ENCODE data around the gene KSR2.

Gene KSR2

DNA sequence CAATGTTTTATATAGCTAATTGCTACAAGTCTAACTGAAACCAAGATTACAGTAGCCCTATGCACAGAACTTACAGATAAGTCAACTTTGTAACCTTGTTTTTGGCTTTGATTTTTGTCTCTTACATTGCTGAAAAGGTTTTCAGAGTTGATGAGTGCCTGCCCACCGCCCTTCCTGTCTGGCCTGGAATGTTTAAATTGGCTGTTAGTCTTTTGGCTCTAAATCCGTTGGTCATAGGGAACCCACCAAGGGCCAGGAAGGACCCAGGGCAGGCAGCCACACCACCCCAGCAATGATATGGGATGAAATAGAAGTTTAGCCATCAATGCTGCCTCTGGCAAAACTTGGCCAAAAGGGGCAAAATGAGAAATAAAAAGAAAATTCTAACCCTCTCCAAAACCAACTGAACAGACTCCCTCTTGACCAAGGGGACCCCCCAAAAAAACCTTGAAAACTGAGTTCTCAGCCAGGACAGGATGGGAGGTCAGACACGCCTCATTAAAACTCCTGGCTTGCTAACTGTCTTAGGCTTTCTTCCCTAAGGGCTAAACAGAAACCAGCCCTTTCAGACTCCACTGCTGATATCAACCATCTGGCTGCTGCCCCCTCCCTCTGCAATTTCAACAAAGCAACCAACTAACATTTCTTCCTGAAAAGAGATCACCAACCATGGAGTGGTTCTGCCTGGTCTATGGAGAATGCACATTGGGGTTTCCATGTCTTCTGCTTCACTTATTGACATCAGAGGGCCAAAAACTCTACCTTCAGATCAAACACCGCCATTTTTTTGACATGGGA lies 365.3 kb downstream of the KSR2 start:
- DNase-seq, result no peak

DNA sequence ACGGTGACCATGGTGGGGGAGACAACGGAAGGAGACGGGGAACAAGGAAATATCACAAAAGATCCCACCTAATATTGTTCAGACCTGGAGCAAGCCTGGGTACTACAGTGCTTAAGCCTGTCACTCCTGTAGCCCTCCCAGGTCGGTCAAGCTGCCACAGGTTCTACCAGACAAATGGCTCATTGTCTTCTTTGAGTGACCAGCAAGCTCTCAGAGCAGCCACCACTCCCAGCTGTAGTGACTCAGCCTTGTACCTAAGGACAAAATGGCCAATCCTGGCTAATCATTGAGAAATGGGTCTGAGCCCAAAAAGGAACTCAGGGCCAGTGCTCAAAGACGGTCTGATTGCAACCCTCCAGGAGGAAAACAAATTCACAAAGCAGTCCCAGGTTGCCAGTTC lies 368.9 kb downstream of the KSR2 start:
- DNase-seq, result no peak

DNA sequence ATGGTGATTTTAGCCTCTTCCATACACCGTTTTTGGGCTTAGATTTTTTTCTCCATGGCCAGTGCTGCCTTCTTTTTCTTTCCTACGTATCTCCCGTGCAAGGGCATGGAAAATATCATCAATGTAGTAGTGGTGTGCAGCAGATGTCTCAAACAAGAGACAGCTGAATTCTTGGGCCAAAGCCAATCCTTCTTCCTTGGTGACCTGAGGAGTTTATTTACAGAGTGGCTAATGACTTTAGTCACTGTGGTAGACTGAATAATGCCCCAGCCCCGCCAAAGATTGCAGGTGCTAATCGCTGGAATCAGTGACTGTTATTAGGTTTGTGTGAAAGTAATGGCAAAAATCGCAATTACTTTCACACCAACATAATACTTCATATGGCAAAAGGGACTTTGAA lies 371.8 kb downstream of the KSR2 start:
- DNase-seq, result no peak

DNA sequence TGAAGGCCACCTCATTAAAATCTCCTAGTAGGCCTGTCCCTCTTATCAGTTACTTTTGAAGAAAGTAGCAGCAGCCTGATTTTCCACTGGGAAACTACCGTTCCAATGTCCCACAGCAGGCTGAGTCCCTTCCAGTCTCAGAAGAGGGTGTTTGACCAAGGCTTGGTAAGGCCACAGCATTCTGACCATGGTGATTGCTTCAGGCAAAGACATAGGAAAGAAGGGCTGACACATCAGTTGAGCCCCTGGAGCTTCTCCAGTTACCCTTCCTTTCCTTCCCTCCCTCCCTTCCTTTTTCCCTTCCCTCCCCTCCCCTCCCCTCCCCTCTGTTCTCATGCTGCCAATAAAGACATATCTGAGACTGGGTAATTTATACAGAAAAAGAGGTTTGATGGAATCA lies 373.0 kb downstream of the KSR2 start:
- DNase-seq, result no peak

DNA sequence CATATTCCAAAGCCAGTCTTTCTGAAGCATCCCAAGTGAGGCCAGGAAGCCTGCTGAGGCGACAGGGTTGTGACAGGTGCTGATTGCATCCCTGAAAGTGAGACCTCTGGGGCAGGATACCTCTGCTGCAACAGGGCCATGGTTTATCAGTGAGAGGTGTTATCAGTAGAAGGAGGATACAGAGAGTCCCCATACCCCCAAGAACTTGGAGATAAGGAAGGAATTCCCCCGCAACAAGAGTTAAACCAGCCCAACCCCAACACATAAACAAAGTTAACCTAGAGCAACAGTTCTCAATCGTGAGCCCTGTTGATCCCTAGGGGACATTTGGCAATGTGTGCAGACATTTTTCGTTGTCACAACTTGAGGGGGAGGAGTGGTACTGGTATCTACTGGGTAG lies 374.3 kb downstream of the KSR2 start:
- no peak for DNase-seq

- no peak for DNase-seq
Observed at GRCh38 chr12:117593815-117594400, 374.9 kb downstream of the KSR2 start.

DNA sequence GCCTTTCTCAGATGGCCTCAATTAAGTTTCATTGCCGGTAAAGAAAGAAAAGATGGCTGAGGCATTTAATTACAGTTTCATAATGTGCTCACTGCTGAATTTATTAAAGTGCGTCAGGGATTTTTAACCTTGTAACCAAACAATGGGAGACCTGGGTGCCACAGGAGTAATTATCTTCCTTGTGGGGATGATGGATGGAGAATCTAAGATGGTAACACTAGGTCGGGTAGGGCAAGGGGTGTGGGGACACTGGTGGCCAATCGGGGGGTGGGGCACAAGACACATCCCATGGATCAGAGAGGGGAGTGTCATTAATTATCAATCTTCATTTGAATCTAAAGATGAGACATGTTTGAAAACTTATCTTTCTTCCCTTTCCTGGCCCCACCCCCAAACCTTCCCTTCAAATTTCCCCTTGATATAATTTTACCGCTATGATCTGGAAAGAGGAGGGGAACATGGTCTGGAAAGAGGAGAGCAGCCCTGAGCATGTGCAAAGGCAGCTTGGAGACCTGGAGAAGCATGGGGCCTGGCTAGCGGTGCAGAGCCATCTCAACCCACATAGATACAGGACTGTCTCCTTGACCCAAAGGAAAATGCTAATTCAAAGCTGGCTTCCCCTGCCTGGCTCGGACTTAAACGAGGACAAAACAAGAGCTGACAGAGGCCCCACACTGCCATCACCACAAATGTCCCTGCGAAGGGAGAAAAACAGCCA lies 376.0 kb downstream of the KSR2 start:
- no peak for DNase-seq

DNA sequence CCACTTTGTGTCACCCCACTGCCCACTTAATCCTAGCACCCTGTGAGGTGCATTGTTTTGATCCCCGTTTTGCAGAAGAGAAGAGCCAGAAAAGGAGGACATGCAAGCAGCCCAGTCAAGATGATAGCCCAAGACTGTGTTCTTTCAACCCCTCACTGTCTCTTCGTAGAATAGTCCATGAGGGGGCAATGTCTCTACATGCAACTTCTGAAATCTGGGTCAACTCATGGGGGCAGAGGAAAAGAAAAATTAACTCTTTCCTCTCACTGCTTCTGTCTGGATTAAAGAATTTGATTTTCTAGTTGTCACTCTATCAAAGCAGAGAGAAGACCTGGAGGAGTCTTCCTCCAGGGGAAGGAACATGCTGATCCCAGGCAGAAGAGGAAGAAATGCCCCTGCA lies 377.8 kb downstream of the KSR2 start:
- no peak for DNase-seq

GRCh38 chr12:117590386-117590785 lies 378.4 kb downstream of the KSR2 start:
- DNase-seq, result no peak

GRCh38 chr12:117589021-117589420 lies 379.8 kb downstream of the KSR2 start:
- no peak for DNase-seq

- DNase-seq, result peak in 1 of 2 experiments; percentile 11
Observed at GRCh38 chr12:117587631-117588287, 381.0 kb downstream of the KSR2 start.

DNA sequence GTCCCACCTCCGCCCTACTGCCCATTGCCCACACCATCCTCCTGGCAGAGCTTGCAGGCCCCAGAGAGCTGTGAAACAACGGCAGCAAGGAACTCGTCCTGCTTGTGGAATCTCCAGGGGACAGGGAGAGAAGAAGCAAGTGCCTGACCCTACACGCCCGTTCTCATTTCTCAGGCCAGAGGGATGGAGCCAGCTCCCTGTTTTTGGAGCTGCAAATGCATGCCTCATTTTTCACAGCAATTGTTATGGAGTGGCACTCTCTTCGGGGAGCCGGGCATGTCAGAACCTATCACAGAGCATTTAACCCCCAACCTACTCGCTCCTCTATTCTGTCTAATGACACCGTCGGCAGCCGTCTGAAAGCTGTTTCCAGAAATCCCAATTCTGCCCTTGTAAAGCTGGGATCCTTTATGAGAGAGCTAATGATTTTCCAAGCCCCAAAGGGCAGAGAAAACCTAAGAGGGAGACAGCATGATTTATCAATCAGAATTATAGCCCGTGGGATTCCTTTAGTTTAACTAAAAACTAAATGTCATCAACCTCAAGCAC lies 385.0 kb downstream of the KSR2 start:
- DNase-seq, result no peak

DNA sequence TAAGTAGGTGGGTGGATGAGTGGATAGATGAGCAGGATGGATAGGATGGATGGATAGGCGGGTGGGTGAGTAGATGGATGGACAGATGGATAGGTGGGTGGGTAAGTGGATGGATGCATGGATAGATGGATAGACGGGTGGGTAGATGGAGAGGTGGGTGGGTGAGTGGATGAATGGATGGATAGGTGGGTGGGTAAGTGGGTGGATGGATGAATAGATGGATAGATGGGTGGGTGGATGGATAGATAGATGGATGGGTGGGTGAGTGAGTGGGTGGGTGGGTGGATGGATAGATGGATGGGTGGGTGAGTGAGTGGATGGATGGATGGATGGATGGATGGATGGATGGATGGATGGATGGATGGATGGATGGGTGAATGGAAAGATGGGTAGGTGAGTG lies 385.7 kb downstream of the KSR2 start:
- no peak for DNase-seq

DNA sequence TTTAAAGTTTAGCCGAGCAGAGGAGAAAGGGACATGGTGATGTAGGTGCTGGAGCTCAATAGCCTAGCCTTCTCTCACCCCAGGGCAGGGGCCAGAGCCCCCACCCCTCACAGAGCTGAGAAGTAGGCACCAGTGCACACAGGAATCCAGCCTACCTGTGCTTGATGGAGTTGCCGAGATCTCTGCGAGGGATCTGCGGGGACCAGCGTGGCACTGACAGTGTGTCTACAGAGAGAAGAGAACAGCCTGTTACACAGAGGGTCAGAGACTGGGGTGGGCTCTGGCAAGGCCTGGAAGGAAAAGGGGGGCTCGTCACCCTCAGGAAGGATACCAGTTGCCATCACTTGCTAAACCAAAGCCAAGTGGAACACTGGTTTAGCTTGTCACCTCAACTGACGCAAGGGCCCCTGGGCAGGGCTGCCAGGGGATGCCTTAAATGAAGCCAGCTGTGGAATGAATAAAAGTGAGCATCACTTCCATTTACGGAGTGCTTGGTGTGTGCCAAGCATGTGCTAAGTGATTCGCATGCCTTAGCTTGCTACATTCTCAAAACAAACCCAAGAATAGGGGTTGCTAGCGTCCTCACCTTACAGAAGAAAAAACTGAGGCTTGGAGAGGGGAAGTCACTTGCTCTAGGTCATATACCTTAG lies 386.5 kb downstream of the KSR2 start:
- no peak for DNase-seq

GRCh38 chr12:117580718-117581062 lies 388.1 kb downstream of the KSR2 start:
- peak in 1 of 2 experiments; percentile 8 for DNase-seq

- DNase-seq, result no peak
Observed at GRCh38 chr12:117580015-117580717, 388.6 kb downstream of the KSR2 start.

GRCh38 chr12:117577122-117577657 lies 391.6 kb downstream of the KSR2 start:
- no peak for DNase-seq

DNA sequence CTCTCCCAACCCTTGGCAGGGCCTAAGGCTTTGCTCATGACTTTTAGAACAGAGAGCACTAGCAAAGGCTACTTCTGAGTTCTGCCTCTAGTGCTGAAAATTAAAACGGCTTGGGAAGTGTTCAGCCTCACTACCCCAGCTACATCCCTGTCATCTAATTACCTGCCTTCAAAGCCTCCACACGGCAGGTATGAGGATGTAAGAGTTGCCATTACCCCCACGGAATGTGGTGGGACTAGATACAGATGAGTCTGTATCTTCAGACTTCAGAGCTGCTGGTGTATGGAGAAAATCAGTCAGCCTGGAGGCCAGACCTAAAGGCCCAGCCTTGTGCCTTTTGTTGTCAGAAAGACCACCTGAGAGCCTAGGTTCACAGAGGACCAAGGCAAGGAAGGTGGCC lies 392.7 kb downstream of the KSR2 start:
- DNase-seq, result no peak

DNA sequence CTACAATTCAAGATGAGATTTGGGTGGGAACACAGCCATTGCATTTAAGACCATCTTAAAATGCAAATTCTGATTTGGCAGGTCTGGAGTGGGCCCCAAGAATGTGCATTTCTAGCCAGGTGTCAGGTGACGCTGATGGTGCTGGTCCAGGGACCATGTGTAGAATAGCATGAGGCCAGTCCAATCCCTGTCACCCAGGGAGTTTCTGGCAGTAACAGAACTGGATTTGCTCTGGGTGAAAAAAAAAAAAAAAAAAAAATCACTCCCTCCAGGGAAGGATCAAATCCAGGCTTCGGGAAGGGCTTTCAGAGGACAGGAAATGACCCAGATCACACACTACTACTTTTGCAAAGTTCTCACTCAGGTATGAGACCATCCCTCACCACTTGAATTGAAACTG lies 394.1 kb downstream of the KSR2 start:
- DNase-seq, result no peak

DNA sequence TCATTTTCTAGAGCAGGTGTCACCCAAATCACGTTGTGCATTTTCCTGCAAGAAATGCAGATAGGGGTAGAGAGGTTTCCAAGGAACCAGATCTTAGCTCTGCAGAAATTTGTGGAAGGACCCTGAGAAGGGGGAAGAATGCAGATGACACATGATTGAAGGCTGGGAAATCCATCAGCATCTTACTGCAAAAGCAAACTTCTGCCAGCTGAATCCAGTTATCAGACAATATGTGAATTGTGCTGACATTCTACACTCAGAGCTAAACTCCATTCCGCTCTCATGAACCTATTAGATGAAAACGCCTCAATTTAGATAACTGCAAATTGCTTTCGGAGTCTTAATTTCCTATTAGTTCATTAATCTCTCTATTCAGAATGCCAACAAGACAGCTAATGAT lies 396.0 kb downstream of the KSR2 start:
- no peak for DNase-seq

DNA sequence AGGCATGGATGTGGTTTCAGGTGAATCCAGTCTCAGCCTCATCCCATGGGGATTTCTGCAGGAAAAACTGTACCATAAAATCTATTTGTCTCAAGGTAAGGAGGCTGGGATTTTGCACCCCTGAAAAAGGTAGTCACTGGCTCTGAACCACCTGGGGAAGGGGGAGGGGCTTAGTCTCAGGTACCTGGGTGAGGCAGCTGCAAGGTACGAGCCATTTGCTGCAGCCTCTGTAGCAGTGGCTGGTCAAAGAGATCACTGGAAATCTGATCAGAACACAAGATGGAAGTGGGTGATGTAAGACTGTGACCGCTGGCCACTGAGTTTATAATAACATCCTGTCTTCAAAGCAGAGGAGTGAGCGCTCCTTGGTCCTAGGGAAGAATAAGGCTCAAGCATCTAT lies 397.5 kb downstream of the KSR2 start:
- no peak for DNase-seq

- no peak for DNase-seq
Observed at GRCh38 chr12:117570608-117571007, 398.2 kb downstream of the KSR2 start.

Data from SW 1271 (cell line).